GM18951 (cell line): ENCODE results near the gene ATP2B2.

Experiments used
- POLR2A ChIP-seq: IDR thresholded peaks from 4 replicates; pipeline ENCODE4 v1.6.1; 2011; ENCODE audit warnings: mild to moderate bottlenecking; ENCODE audit not compliant: insufficient read length, insufficient read depth; ENCODE audit errors: extremely low read depth
- in situ Hi-C: fragments of 300-500 bp; cut with MboI; formaldehyde crosslinking; loops from one replicate; pipeline ENCODE4 v1.12.0; 2022; ENCODE audit warnings: low sequenced_read_pairs, mixed read lengths, inconsistent platforms; ENCODE audit not compliant: unreplicated experiment

The ATP2B2 gene

DNA sequence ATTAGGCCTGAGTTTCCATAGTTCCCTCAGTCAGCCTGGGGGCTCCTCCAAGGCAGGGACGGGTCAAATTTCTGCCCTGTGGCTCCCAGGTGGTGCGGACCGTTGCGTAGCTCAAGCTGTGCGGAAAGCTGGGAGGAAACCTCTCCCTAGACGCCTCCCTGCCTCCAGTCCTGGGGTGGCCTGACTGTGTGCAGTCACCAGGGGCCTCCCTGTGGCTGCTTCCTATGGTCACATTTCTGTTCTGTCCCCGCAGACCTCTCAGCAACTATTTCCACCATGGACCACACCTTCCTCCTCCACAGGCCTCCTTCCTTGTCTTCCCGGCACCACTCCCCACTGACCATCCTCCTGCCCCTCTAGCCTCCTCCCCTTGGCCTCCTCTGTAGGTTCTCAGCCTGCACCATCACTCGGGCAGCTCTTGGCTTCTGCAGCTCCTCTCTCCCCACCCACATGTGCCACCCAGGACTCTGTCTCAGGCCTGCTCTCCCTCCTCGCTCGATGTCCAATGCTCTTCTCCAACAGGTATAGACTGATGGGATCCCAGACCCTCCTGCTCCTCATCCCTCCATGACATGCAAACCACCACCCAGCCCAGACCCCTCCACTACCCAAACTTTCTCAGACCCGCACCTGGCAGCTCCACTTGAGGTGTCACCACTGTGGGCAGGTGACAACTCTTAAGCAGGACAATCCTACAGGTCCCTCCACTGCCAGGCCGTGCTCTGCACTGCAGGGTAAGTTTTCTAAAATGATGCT, 157.6 kb downstream of the ATP2B2 start:
- in situ Hi-C loops: no loop called here
- no peak for TF ChIP-seq POLR2A

DNA sequence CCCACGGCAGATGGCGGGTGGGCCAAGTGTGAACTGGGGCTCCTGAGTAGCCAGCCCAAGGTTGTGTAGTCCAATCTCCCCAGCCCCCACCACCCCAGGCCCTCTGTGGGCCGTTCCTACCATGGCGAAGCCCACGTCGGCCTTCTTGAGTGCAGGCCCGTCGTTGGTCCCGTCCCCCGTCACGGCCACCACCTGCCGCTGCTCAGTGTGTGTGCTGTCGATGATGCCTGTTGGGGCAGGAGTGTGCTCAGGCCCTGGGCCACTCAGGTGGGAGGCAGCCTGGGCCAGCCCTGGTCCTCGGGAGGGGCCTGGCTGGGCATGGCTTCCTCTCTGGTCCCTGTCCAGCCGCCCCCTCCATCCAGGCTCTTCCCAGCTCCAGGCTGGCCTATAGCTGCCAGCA, 159.5 kb downstream of the ATP2B2 start:
- TF ChIP-seq POLR2A: no peak
- in situ Hi-C loops: no loop called here

DNA sequence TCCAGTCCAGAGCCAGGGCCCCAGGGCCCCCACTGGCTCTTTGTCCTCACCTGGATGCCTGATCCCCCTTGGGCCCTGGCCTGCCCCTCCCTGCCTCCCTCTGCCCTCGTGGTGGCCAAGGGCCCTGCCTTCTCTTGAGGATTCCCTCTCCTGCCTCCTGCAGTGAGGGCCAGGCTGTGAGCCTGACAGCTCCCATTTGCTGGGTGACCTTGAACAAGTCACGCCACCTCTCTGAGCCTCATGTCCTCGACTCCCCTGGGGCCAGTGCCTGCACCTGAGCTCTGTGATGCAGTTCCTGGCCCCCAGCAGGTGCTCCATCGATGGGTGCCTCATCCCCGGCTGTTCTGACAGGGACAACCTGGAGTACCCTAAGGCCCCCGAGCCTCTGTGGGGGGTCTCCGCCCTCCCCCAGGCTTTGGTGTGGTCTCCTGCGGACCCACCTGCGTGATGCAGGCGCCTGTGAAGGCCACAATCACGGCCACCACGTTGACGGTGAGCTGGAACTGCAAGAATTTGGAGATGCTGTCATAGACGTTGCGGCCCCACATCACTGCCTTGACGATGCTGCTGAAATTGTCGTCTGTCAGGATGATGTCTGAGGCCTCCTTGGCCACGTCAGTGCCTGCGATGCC, 160.3 kb downstream of the ATP2B2 start:
- in situ Hi-C loops: no loop called here
- TF ChIP-seq POLR2A: no peak

DNA sequence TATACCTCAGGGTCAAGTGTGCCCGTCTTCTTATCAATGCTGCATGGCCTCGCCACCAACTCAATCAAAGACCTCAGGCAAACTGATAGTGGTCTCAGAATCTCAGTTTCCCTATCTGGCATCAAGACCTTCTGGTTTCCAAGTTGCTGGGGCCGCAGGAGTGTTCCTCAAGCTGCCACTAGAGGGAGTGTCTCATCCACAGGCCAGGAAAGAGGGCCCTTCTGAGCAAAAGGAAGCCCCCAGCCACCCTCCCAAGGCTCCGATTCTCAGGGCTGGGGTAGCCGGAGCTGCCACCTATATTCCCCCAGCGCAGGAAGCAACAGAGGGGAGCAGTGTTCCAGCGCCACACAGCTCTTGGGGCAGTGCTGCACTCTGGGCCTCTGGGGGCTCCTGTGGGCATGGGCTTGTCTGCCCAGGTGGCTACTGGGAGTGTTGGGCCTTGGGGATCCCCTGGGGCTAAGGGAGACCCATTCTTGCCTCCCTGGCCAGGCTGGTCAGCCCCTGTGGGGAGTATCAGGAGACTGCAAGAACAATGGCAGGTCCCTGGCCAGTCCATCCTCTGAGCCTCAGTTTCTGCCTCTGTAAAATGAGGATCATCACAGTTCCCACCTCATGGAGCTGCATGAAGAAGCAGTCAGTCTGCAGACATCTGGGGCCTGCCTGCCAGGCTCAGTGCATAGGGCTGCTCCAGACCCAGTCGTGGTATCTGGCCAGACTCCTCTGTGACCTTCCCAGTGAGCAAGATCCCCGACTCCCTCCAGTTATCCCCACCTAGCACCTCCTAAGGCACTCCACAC, 161.0 kb downstream of the ATP2B2 start:
- in situ Hi-C loops: no loop called here
- no peak for TF ChIP-seq POLR2A

DNA sequence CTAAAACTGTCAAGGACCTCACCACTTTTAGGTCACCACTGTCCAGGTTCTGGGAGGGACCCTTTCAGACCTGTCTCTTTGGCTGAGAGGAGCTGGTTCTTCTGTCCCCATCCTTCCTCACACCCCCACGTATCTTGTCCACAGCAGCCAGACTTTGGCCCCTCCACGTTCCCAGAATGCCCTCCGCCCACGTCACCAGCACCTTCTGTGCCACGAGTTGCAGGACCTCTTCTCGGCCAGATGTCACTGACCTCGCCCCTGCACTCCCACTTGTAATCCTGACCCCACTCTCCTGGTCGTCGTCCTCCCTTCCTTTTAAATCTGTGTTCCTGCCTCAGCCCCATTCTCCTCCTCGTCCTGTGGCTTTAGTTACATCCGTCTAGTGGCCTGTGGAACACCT, 161.9 kb downstream of the ATP2B2 start:
- TF ChIP-seq POLR2A: no peak
- in situ Hi-C loops: no loop called here

DNA sequence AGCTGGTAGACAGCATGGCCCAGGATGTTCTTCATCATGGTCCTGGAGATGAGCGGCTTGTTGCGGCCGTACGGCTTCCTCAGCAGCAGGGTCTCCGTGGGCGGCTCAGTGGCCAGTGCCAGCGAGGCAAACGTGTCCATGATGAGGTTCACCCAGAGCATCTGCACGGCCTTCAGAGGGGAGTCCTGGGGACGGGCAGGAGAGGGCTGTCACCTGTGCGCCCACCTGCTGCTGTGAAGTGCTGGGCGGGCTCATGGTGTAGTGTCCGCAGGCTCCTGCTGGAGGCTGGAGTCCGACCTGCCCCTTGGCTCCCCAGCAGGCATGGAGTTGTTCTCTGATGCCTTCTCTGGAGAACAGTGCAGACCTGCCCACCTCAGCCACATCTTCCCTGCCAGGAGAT, 162.6 kb downstream of the ATP2B2 start:
- in situ Hi-C loops: no loop called here

DNA sequence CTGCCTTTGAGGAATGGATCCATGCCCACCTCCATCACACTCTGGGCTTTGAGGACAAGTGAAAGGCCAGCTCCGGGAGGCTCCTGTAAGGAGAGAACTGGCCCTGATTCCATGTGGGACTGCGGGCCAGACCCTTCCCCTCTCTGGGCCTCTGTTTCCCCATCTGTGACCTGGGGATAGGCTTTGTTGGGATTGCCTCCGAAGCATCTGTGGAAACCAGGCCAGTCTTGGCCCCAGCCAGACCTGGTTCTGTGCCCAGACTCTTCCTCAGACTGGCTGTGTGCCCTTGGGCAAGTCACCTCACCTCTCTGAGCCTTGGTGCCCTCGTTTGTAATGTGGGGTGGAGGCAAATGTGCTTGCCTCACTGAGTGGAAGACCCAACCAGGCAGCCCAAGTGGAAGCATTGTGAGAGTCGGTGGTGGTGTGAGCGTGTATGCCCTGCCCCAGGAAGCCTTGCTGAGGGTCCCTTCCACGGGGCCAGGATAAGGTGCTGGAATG, 163.4 kb downstream of the ATP2B2 start:
- in situ Hi-C loops: no loop called here

More for the DNA sequence above, 162.6 kb downstream of the ATP2B2 start:
- no peak for TF ChIP-seq POLR2A

DNA sequence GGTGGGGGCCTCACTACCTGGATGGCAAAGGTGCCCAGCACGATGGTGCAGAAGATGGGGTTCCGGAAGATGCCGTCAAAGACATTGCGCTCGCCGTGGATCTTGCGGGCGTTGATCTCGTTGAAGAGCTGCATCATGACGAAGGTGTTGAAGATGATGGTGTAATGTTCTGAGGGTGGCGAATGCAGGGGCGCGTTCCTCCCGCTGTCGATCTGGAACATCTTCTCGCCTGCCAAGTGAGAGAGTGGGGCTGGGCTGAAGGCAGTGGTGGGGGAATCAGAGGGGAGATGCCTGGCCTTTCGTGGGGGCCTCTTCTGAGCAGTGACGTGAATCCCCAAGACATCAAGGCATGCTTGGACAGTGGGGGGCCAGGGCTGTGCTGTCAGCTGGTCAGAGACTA, 164.9 kb downstream of the ATP2B2 start:
- in situ Hi-C loops: no loop called here
- no peak for TF ChIP-seq POLR2A

More for the DNA sequence above, 163.4 kb downstream of the ATP2B2 start:
- TF ChIP-seq POLR2A: no peak

DNA sequence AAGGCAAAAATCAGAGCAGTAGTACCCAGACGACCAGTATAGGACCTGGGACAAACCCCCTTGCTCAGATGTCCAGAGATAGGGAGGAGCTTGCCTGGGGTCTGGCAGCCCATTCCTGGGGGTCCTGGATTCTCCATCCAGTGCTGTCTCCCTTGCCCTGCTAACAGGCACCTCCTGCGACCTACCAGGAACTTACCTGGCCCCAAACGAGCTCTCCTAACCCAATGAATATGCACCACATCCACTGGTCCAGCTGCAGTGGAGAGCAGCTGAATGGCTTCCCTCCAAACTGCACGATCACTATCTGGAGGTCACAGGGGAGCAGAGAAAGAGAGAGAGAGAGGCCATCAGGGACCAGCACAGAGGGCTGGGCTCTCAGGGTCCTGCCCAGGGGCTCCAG, 165.3 kb downstream of the ATP2B2 start:
- in situ Hi-C loops: no loop called here
- no peak for TF ChIP-seq POLR2A

DNA sequence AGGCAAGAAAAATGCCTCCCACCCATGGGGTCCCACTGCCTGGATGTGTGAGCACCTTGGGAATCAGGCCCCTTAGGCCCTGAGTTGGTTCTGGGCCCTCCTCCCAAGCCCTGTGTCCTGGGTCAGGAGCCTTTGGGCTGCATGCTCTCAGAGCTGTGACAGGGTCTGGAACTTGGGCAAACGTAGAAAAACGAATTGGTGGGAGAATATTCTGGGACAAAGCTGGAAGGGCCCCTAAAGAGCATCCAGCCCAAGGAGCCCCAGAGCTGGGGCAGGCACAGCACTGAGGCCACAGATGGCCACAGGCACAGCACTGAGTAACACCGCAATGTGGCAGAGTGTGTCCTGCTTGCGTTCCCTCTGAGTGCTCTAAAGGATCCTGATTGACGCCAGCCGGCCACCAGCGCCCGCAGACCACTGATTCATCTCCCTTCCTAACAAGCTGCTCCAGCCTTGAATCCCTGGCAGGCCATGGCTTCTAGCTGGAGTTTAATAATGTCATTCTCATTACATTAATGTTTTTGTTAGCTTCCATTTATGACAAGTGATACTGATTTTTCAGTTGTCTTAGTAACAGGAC, 165.9 kb downstream of the ATP2B2 start:
- no peak for TF ChIP-seq POLR2A
- in situ Hi-C loops: no loop called here

DNA sequence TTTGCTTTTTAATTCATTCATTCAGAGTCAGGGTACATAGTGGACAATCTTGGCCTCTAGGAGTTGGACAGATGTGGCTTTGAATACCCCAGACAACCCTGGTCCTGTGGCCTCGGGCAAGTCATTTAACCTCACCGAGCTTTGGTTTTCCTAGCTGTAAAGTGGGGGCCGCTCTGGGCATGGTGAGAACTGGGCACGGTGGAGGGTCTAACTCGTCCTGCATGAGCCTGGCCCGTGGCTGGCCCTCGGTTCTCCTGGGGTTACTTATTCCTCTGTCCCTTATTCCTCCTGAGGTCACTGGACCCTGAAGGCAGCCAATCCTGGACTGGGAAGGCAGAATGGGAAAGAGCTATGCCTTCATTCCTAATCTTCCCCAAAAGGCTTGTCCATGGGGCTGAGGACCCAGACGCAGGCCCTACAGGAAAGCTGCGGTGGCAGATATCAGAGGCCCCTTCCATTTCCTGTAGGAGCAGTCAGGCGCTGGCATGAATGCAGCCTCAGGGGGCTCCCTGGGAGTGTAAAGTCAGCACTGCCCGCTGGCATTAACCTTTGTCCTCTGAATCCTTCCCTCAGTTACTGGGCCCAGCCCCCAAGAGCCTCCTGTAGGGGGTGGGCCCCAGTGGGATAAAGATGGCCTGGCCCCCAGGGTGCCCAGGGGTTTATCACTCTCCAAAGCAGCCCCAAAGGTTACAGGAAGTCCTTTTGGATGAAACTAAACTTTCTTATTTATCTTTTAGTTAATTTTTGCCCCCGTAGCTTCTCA, 166.6 kb downstream of the ATP2B2 start:
- in situ Hi-C loops: no loop called here

DNA sequence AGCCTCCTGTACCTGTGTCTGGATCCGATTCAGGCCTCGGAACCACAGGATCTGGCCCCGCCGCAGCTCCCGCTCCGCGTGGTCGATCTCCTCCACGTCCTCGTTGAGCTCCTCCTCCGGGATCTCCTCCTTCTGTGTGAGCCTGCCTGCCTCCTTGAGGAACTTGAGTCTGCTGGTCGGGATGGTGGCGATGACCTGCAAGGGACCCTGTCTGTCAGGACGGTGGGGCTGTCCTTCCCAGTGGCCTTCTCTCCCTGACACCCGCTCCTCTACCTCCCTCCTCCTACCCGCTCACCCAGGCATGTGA, 167.3 kb downstream of the ATP2B2 start:
- in situ Hi-C loops: no loop called here
- TF ChIP-seq POLR2A: no peak

More for the DNA sequence above, 166.6 kb downstream of the ATP2B2 start:
- TF ChIP-seq POLR2A: no peak
